PC-3 (cell line): ENCODE measurements around the gene E2F3. TPM values are rescaled to one million over a fixed set of nuclear protein-coding genes. Genes with fewer than 3 reads are reported as not detected.

Source experiments
- ATAC-seq: fragments of 200-7000 bp; cut with Tn5 transposase; 2 replicates; pipeline ENCODE4 v1.9.1; 2020; ENCODE audit warnings: mild to moderate bottlenecking, moderate library complexity
- BruUV-seq: library from RNA; stranded (reverse); fragments of 400-500 nt; replicated peaks from 2 replicates; lab custom pipeline; 2021; lab: Mats Ljungman, UMichigan
- CTCF ChIA-PET: fragments of 300-600 bp; sonication (Branson Sonifier 250); formaldehyde crosslinking; loops from one replicate; lab custom pipeline; 2022; ENCODE audit warnings: antibody characterized with exemption; lab: Charles Lee
- POLR2A ChIA-PET: fragments of 300-600 bp; sonication (Branson Sonifier 250); formaldehyde crosslinking; loops from one replicate; lab custom pipeline; 2022; ENCODE audit warnings: antibody characterized with exemption; ENCODE audit not compliant: unreplicated experiment; lab: Charles Lee
- DNase-seq: peaks from one replicate; pipeline ENCODE4 v3.0.0-alpha.2; 2015
- H2AFZ ChIP-seq: fragments of 300-600 bp; sonication (generic); 2 replicates; pipeline ENCODE4 v1.6.0; 2016; ENCODE audit warnings: antibody characterized with exemption, low read length
- H3F3A ChIP-seq: fragments of 300-600 bp; sonication (generic); one replicate; pipeline ENCODE4 v1.6.0; 2017; ENCODE audit warnings: antibody characterized with exemption, low read length, control low read depth, mild to moderate bottlenecking; ENCODE audit not compliant: unreplicated experiment
- H3K27ac ChIP-seq: fragments of 300-600 bp; sonication (generic); 2 replicates; pipeline ENCODE4 v1.5.1; 2016; ENCODE audit warnings: mild to moderate bottlenecking, low read length
- H3K27me3 ChIP-seq: fragments of 300-600 bp; sonication (generic); 2 replicates; pipeline ENCODE4 v1.6.1; 2016; ENCODE audit warnings: low read length, mixed read lengths
- H3K36me3 ChIP-seq: fragments of 300-600 bp; sonication (generic); 2 replicates; pipeline ENCODE4 v1.6.1; 2016; ENCODE audit warnings: low read depth, mixed run types, low read length, mixed read lengths
- H3K4me1 ChIP-seq: fragments of 300-600 bp; sonication (generic); 2 replicates; pipeline ENCODE4 v1.5.1; 2016; ENCODE audit warnings: low read length; ENCODE audit not compliant: insufficient read depth
- H3K4me2 ChIP-seq: fragments of 300-600 bp; sonication (generic); 2 replicates; pipeline ENCODE4 v1.6.0; 2016; ENCODE audit warnings: low read length
- H3K4me3 ChIP-seq: fragments of 300-600 bp; sonication (generic); 2 replicates; pipeline ENCODE4 v1.5.1; 2016; ENCODE audit warnings: mild to moderate bottlenecking, low read length, mixed read lengths
- H3K79me2 ChIP-seq: fragments of 300-600 bp; sonication (generic); 2 replicates; pipeline ENCODE4 v1.6.1; 2017; ENCODE audit warnings: low read length, mixed read lengths
- H3K9ac ChIP-seq: fragments of 300-600 bp; sonication (generic); 2 replicates; pipeline ENCODE4 v1.6.0; 2016; ENCODE audit warnings: mild to moderate bottlenecking, low read length
- H3K9me2 ChIP-seq: fragments of 300-600 bp; sonication (generic); replicated peaks from 2 replicates; pipeline ENCODE4 v1.6.1; 2016; ENCODE audit warnings: mixed run types, low read length, mixed read lengths
- H3K9me3 ChIP-seq: fragments of 300-600 bp; sonication (generic); 2 replicates; pipeline ENCODE4 v1.6.1; 2016; ENCODE audit warnings: low read length, mixed read lengths
- H4K20me1 ChIP-seq: fragments of 300-600 bp; sonication (generic); 2 replicates; pipeline ENCODE4 v1.6.1; 2016; ENCODE audit warnings: low read length, mixed read lengths
- EZH2 ChIP-seq: fragments of 300-600 bp; sonication (generic); IDR thresholded peaks from one replicate; pipeline ENCODE4 v1.6.1; 2017; ENCODE audit warnings: antibody characterized with exemption, mild to moderate bottlenecking, low read length; ENCODE audit not compliant: unreplicated experiment
- EZH2phosphoT487 ChIP-seq: fragments of 300-600 bp; sonication (generic); IDR thresholded peaks from 2 replicates; pipeline ENCODE4 v1.6.1; 2018; ENCODE audit warnings: mild to moderate bottlenecking, antibody characterized with exemption, low read length, borderline replicate concordance
- intact Hi-C: fragments of 100-400 bp; cut with micrococcal nuclease; formaldehyde crosslinking; loops from 2 replicates; pipeline ENCODE4 v1.9.0; 2023
- total RNA-seq: library from RNA; depleted of rRNA; stranded (reverse); fragments of >200 nt; gene quantifications from 2 replicates; pipeline ENCODE4 v1.2.3, GENCODE V29; 2014
- TF ChIP-seq, protein P1 (sequence below): fragments of 300-600 bp; sonication (generic); conservative IDR thresholded peaks from 2 replicates; pipeline ENCODE4 v1.5.1; 2017; ENCODE audit warnings: antibody characterized with exemption, low read depth, mild to moderate bottlenecking, low read length

Gene E2F3
- total RNA-seq, 1 experiment from 2014 or later: 8.8 TPM

DNA sequence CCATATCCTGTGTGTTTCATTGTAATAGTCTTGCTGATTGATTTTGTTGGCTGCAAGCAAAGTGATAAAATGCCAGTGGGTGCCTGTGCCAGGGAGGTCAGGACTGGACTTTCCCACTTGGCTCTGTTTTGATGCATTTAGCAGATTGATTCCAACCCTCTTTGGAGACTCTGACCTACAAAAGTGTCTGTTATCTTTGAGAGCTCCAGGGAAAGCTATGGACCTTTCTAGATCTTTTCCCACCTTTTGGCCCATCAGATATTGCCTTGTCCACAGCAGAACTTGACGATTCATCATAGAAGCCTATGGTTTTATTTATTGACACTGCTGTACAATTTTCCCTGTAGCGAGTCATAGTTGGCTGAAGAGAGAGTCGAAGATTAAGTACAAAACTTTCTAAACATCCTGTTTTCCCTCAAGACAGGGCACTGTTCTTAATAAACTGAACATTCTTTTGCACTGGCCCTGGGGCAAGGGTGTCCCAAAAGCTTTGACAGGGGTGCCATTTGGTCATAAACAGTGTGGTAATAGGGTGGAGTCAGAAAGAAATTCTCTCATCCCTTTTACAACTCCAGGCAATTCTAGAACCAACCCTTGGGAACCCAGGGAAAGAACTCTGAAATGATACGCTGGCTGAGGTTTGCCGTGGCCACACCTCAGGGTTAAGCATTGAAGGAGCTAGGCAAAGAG is 53.7 kb downstream of the E2F3 start:
- peaks cover 7% of the 10 kb centered on the region for H3F3A ChIP-seq
- ChIA-PET POLR2A (no interaction called here), CTCF (no interaction called here)
- no peaks in the 10 kb centered on the region for H3K9me3 ChIP-seq
- H3K79me2 ChIP-seq: peaks cover 96% of the 10 kb centered on the region
- no peak overlapping the region for H3K4me3 ChIP-seq
- H3K27me3 ChIP-seq: no peaks in the 10 kb centered on the region
- peaks cover 23% of the 10 kb centered on the region for H3K4me1 ChIP-seq
- peaks cover 7% of the 10 kb centered on the region; the same call in 1 of the 2 replicates for H3K36me3 ChIP-seq
- H3K9ac ChIP-seq: peak overlapping the region; percentile 7; the same call in 1 of the 2 replicates
- ATAC-seq (peak; percentile 88), DNase-seq (peak; percentile 76)
- H3K4me2 ChIP-seq: peak overlapping the region; percentile 35
- intact Hi-C loops: loop anchor here (10.0 kb wide), 1 partner anchor 51 kb away; the partner anchor contains the start of gene E2F3
- H3K9me2 ChIP-seq: no peaks in the 10 kb centered on the region
- peak overlapping the region; percentile 71 for H3K27ac ChIP-seq
- no TSS peak for BruUV-seq
- H4K20me1 ChIP-seq: peaks cover 11% of the 10 kb centered on the region; the same call in 1 of the 2 replicates
- H2AFZ ChIP-seq: no peak overlapping the region
- TF ChIP-seq, protein P1, sequence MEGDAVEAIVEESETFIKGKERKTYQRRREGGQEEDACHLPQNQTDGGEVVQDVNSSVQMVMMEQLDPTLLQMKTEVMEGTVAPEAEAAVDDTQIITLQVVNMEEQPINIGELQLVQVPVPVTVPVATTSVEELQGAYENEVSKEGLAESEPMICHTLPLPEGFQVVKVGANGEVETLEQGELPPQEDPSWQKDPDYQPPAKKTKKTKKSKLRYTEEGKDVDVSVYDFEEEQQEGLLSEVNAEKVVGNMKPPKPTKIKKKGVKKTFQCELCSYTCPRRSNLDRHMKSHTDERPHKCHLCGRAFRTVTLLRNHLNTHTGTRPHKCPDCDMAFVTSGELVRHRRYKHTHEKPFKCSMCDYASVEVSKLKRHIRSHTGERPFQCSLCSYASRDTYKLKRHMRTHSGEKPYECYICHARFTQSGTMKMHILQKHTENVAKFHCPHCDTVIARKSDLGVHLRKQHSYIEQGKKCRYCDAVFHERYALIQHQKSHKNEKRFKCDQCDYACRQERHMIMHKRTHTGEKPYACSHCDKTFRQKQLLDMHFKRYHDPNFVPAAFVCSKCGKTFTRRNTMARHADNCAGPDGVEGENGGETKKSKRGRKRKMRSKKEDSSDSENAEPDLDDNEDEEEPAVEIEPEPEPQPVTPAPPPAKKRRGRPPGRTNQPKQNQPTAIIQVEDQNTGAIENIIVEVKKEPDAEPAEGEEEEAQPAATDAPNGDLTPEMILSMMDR: no peak
- no peak for TF ChIP-seq EZH2phosphoT487
- TF ChIP-seq EZH2: no peak

DNA sequence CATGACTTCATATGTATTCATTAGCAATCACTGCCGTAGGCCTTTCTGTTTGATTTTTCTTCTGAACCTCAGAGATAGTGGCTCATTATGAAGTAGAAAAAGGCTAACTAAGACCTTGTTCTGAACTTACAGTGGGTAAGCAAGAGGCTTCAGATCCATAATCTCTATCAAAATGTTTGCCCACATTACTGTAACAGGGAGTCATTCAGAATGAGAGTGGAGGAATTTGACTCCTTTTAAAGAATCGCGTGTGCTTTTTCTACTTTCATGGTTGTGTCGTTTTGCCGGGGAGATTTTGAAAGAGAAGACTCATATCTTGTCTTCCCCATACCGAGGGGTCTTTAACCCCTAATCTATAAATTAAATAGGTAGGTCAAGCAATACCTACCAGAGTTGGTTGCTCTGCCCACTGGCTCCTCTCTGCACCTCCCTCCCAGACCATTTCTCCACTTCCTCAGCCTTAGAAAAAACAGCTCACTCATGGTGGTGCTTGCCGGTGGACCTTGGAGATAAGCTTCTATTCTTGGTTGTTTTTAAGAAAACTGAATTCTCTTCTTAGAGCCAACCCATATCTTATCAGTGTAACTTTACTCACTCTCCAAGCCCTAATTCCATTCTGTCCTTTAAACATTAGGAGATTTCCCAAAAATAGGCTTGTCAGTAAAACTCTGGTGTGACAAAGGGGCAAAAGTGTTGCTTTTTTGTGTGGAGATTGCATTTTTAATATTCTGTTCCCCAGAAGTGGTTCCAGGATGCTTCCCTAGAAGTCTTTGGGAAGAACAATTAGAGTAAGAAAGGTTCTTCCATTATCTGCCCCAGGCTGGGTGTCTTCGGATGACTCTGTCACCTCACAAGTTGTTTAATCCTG is 56.6 kb downstream of the E2F3 start:
- H3K27ac ChIP-seq: no peak overlapping the region
- peaks cover 23% of the 10 kb centered on the region for H3K4me1 ChIP-seq
- no peak overlapping the region for H3K9ac ChIP-seq
- no peak overlapping the region for H2AFZ ChIP-seq
- no peak overlapping the region for H3K4me2 ChIP-seq
- H3K4me3 ChIP-seq: no peak overlapping the region
- no peaks in the 10 kb centered on the region for H3K9me2 ChIP-seq
- TF ChIP-seq, protein P1: no peak
- TF ChIP-seq EZH2phosphoT487: no peak
- TF ChIP-seq EZH2: no peak
- no peaks in the 10 kb centered on the region for H3K27me3 ChIP-seq
- no TSS peak for BruUV-seq
- ATAC-seq (no peak), DNase-seq (no peak)
- intact Hi-C loops: loop anchor here (10.0 kb wide), 1 partner anchor 53 kb away; the partner anchor contains the start of gene E2F3
- CTCF ChIA-PET: no interaction called here
- peaks cover 83% of the 10 kb centered on the region for H3K79me2 ChIP-seq
- H3K36me3 ChIP-seq: peaks cover 7% of the 10 kb centered on the region; the same call in 1 of the 2 replicates
- peaks cover 7% of the 10 kb centered on the region for H3F3A ChIP-seq
- POLR2A ChIA-PET: no interaction called here
- H4K20me1 ChIP-seq: peaks cover 14% of the 10 kb centered on the region; the same call in 1 of the 2 replicates
- no peaks in the 10 kb centered on the region for H3K9me3 ChIP-seq
